Measurements from ENCODE around the gene ENTHD1. TPM values are rescaled to one million over a fixed set of nuclear protein-coding genes. Genes with fewer than 3 reads are reported as not detected.

ENTHD1 gene
- total RNA-seq, 1 experiment from 2014 or later, result not detected

DNA sequence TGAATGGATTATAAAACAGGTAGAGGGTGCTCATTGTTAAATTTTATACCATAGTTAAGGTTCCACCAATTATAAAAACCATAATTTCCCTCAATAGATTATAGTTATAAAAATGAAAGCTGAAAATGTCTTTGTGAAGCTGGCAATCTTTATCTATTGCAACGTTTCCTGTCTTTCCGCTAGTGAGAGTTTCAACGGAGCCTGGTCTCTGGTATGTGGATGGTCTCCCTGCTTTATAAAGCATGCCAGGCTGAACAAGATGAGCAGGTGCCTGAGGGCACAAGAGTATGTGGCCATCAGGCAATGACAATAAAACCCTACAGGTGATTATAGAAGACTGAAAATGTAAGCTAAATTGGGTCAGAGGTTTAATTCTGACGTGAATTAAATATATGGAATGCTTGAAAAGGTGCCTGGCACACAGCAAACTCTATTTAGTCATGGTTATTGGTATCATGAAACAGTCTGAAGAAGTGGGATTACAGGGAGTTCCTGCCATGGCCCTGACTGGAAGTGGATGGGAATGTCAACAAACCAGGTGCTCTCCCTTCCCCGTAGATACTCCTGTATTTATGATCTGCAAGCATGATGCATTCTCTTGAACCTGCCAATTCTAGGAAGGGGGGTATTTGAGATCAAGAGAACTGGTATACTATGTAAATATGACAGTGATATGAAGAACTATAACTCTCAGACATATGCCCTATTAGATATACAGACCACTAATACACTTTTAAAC is 115.7 kb downstream of the ENTHD1 start:
- Mint-ChIP-seq H3K36me3 (ENCODE audit: insufficient read depth in 1 of 3, low read depth in 3 of 3) (no peaks in the 10 kb centered on the region), H3K27me3 (ENCODE audit: low read depth) (peaks cover 16% of the 10 kb centered on the region), H3K27ac (no peak overlapping the region), H3K4me3 (no peak overlapping the region), H3K4me1 (no peaks in the 10 kb centered on the region), H3K9me3 (no peaks in the 10 kb centered on the region)
- Histone ChIP-seq H2BK120ac (ENCODE audit: low read depth, low read length, poor library complexity, severe bottlenecking) (no peak overlapping the region), H4K91ac (ENCODE audit: insufficient read length, low read depth, low read length) (no peak overlapping the region), H3K9ac (ENCODE audit: extremely low read depth, insufficient read length, low read length) (no peak overlapping the region), H3K4me2 (ENCODE audit: insufficient read depth, insufficient read length, low read length) (no peak overlapping the region), H2AFZ (ENCODE audit: low read length) (no peak overlapping the region), H2AK5ac (ENCODE audit: insufficient read length, low read length) (no peak overlapping the region), H4K5ac (ENCODE audit: insufficient read length, low read depth, low read length) (no peak overlapping the region), H3K27me3 (ENCODE audit: insufficient read depth, low read length) (no peaks in the 10 kb centered on the region), H3K4me1 (ENCODE audit: insufficient read depth, low read length) (no peaks in the 10 kb centered on the region), H2BK20ac (ENCODE audit: low read depth, low read length, poor library complexity, severe bottlenecking) (no peak overlapping the region), H3K4ac (ENCODE audit: low read depth, low read length) (no peak overlapping the region), H3K14ac (ENCODE audit: insufficient read depth, low read length) (no peak overlapping the region), H3K79me2 (ENCODE audit: insufficient read depth, low read length) (no peaks in the 10 kb centered on the region), H3K18ac (ENCODE audit: insufficient read length, low read depth, low read length) (no peak overlapping the region), H3K79me1 (ENCODE audit: insufficient read depth, low read depth, low read length, poor library complexity, severe bottlenecking) (no peaks in the 10 kb centered on the region), H2BK5ac (ENCODE audit: insufficient read length, low read length) (no peak overlapping the region), H3K27ac (ENCODE audit: insufficient read length, low read depth, low read length) (no peak overlapping the region), H2BK15ac (ENCODE audit: low read depth, low read length) (no peak overlapping the region), H3K9me3 (ENCODE audit: control insufficient read depth, low read depth, low read length) (no peaks in the 10 kb centered on the region), H4K20me1 (ENCODE audit: control insufficient read depth, insufficient read depth, insufficient read length) (no peaks in the 10 kb centered on the region), H3K23ac (ENCODE audit: insufficient read length, low read depth, low read length) (no peak overlapping the region), H3K56ac (ENCODE audit: insufficient read length, low read depth, low read length) (no peak overlapping the region), H3T11ph (ENCODE audit: low read length) (no peak overlapping the region), H4K8ac (replicated peaks; ENCODE audit: insufficient read length, low read depth, low read length) (no peak overlapping the region), H2BK12ac (ENCODE audit: insufficient read length, low read depth, low read length) (no peak overlapping the region), H3K23me2 (ENCODE audit: insufficient read length, low read depth, low read length, poor library complexity, severe bottlenecking) (no peaks in the 10 kb centered on the region)
- WGBS (ENCODE audit: extremely low coverage, insufficient read length, low lambda C conversion rate), result no CpG with 5 or more reads among the region's 5 CpGs
- no peak for DNase-seq
- TF ChIP-seq, protein P1, sequence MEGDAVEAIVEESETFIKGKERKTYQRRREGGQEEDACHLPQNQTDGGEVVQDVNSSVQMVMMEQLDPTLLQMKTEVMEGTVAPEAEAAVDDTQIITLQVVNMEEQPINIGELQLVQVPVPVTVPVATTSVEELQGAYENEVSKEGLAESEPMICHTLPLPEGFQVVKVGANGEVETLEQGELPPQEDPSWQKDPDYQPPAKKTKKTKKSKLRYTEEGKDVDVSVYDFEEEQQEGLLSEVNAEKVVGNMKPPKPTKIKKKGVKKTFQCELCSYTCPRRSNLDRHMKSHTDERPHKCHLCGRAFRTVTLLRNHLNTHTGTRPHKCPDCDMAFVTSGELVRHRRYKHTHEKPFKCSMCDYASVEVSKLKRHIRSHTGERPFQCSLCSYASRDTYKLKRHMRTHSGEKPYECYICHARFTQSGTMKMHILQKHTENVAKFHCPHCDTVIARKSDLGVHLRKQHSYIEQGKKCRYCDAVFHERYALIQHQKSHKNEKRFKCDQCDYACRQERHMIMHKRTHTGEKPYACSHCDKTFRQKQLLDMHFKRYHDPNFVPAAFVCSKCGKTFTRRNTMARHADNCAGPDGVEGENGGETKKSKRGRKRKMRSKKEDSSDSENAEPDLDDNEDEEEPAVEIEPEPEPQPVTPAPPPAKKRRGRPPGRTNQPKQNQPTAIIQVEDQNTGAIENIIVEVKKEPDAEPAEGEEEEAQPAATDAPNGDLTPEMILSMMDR (conservative IDR thresholded peaks at IDR 0.05), result no peak
